K562 (cell line): ENCODE results near the gene MUC22. TPM values are rescaled to one million over a fixed set of nuclear protein-coding genes. Genes with fewer than 3 reads are reported as not detected.
A peak's percentile ranks its signal among the peaks of the same experiment; 100 is the strongest.

ENCODE experiments used
- CXXC5 ChIP-seq: fragments of 250-450 bp; sonication (Bioruptor Pico); IDR thresholded peaks from 2 replicates; pipeline ENCODE4 v1.8.0; 2022; ENCODE audit warnings: inconsistent platforms, mild to moderate bottlenecking, moderate library complexity
- ELF4 ChIP-seq: fragments of 450-650 bp; formaldehyde crosslinking; IDR thresholded peaks from 2 replicates; pipeline ENCODE4 v1.4.0; 2022; ENCODE audit warnings: missing genetic modification characterization
- ESRRB ChIP-seq: fragments of 250-450 bp; sonication (Bioruptor Pico); IDR thresholded peaks from 2 replicates; pipeline ENCODE4 v1.5.0; 2020; ENCODE audit warnings: mild to moderate bottlenecking, moderate library complexity, borderline replicate concordance
- FOXJ3 ChIP-seq: sonication (generic); formaldehyde crosslinking; IDR thresholded peaks from 2 replicates; pipeline ENCODE4 v1.4.0; 2020; ENCODE audit warnings: mild to moderate bottlenecking, missing genetic modification reagents
- KAT8 ChIP-seq: fragments of 450-650 bp; IDR thresholded peaks from 2 replicates; pipeline ENCODE4 v1.6.1; 2016; ENCODE audit warnings: low read depth, mild to moderate bottlenecking
- L3MBTL2 ChIP-seq: fragments of 450-650 bp; IDR thresholded peaks from 2 replicates; pipeline ENCODE4 v1.6.1; 2016; ENCODE audit warnings: mild to moderate bottlenecking, moderate library complexity
- NFIC ChIP-seq: fragments of 450-650 bp; IDR thresholded peaks from 2 replicates; pipeline ENCODE4 v1.6.1; 2017; ENCODE audit warnings: mild to moderate bottlenecking, inconsistent platforms
- NR1H2 ChIP-seq: sonication (generic); formaldehyde crosslinking; IDR thresholded peaks from 2 replicates; pipeline ENCODE4 v1.4.0; 2020; ENCODE audit warnings: mild to moderate bottlenecking, missing genetic modification reagents
- SETDB1 ChIP-seq: IDR thresholded peaks from one replicate; pipeline ENCODE4 v1.6.1; 2012; ENCODE audit warnings: low read length, control low read depth, inconsistent platforms
- TEAD4 ChIP-seq, 2 experiments: sonication (generic) in 1 of 2; formaldehyde crosslinking in 1 of 2; IDR thresholded peaks; 2 replicates each; pipeline versions ENCODE4 v1.6.1 to v1.8.0; 2012 to 2022; ENCODE audit warnings: borderline replicate concordance in 1 of 2, inconsistent platforms in 1 of 2, low read length in 1 of 2, mild to moderate bottlenecking in 1 of 2, missing genetic modification reagents in 1 of 2
- ZBTB1 ChIP-seq: sonication (generic); formaldehyde crosslinking; IDR thresholded peaks from 2 replicates; pipeline ENCODE4 v1.8.1; 2023; ENCODE audit warnings: missing genetic modification reagents, low read depth, mild to moderate bottlenecking, borderline replicate concordance
- ZNF134 ChIP-seq: fragments of 250-450 bp; sonication (Bioruptor Pico); conservative IDR thresholded peaks from 2 replicates; pipeline ENCODE4 v1.4.0; 2020
- ZNF197 ChIP-seq: fragments of 200-800 bp; sonication (Bioruptor generic); IDR thresholded peaks from 2 replicates; pipeline ENCODE4 v1.6.1; 2016; ENCODE audit warnings: low read depth, missing genetic modification characterization, missing compliant biosample characterization
- ZNF695 ChIP-seq: fragments of 450-650 bp; formaldehyde crosslinking; IDR thresholded peaks from 2 replicates; pipeline ENCODE4 v1.4.0; 2020; ENCODE audit warnings: mild to moderate bottlenecking, moderate library complexity
- polyA plus RNA-seq, 8 experiments: library from polyadenylated mRNA; depleted of rRNA in 4 of 8; stranded (reverse) in 5 of 8; unstranded in 3 of 8; fragments of >200 nt; fragmentation: Nextera tagmentation in 2 of 8; fragmentation: Illumina TruSeq in 1 of 8; extraction: Ambion mirVana in 2 of 8; extraction: Trizol in 1 of 8; gene quantifications; 2 replicates each; pipeline versions ENCODE4 v1.2.1 to v1.2.3, GENCODE V29; 2011 to 2014; ENCODE audit warnings: inconsistent platforms in 1 of 8, missing spikeins in 1 of 8
- total RNA-seq, 7 experiments: library from RNA; depleted of rRNA in 6 of 7; stranded (reverse); fragments of >200 nt in 6 of 7; fragmentation: Illumina TruSeq in 2 of 7; extraction: Trizol in 2 of 7; gene quantifications; 2 replicates each; pipeline versions ENCODE4 v1.2.1 to v1.2.3, GENCODE V29; 2011 to 2021; ENCODE audit warnings: low replicate concordance in 1 of 7
- TF ChIP-seq, protein P1 (sequence below): fragments of 450-650 bp; IDR thresholded peaks from 2 replicates; pipeline ENCODE4 v1.6.1; 2016; ENCODE audit warnings: missing biosample characterization, missing genetic modification characterization
- TF ChIP-seq, protein P2 (sequence below): fragments of 450-650 bp; formaldehyde crosslinking; IDR thresholded peaks from 2 replicates; pipeline ENCODE4 v1.4.0; 2020; ENCODE audit warnings: mild to moderate bottlenecking, moderate library complexity
- TF ChIP-seq, protein P3 (sequence below): fragments of 250-450 bp; sonication (Bioruptor Pico); IDR thresholded peaks from 2 replicates; pipeline ENCODE4 v1.5.0; 2020; ENCODE audit warnings: mild to moderate bottlenecking, borderline replicate concordance
- TF ChIP-seq, protein P4 (sequence below): fragments of 450-650 bp; IDR thresholded peaks from 2 replicates; pipeline ENCODE4 v1.7.1; 2018; ENCODE audit warnings: mild to moderate bottlenecking, low read depth; ENCODE audit not compliant: partially characterized antibody
- TF ChIP-seq, protein P5 (sequence below): sonication (generic); formaldehyde crosslinking; IDR thresholded peaks from 2 replicates; pipeline ENCODE4 v1.8.0; 2022; ENCODE audit warnings: missing genetic modification reagents, mild to moderate bottlenecking, borderline replicate concordance

MUC22 gene
- total and polyA plus RNA-seq, 9 of the 15 experiments (the other 6 are each of a cell fraction or from before 2014, with no cell fraction given) = 0.01 to 0.03 TPM; not detected in 7

DNA sequence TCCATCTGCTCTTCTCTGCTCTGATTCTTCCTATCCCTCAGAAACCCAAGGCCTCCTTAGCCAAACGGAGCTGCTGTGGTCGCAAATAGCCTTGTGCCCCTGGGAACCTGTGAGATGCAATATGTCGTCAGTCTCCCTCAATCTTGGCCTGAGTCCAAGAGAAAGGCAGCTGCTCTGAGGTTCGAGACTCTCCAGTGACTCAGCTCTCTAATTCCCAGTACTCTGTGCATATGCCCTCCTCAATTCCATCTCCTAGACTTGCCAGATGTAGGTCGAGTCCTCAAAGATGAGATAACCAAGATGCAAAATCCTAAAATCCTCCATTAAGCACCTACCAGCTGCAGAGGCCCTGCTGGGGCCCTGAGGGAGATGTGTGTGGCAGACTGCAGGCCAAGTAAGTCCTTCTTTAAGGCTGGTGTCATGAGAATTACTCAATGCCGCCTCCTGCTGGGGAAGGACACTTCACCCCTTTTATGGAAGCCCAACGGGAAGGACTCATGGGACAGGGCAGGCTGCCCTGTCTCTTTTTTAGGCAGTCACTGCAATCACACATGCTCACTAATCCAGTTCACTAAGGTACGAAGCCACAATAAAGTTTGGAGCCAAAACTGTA, 73.6 kb downstream of the MUC22 start (continued):
- TF ChIP-seq, protein P1, sequence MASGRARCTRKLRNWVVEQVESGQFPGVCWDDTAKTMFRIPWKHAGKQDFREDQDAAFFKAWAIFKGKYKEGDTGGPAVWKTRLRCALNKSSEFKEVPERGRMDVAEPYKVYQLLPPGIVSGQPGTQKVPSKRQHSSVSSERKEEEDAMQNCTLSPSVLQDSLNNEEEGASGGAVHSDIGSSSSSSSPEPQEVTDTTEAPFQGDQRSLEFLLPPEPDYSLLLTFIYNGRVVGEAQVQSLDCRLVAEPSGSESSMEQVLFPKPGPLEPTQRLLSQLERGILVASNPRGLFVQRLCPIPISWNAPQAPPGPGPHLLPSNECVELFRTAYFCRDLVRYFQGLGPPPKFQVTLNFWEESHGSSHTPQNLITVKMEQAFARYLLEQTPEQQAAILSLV (tag) = no peak
- TF ChIP-seq, protein P2, sequence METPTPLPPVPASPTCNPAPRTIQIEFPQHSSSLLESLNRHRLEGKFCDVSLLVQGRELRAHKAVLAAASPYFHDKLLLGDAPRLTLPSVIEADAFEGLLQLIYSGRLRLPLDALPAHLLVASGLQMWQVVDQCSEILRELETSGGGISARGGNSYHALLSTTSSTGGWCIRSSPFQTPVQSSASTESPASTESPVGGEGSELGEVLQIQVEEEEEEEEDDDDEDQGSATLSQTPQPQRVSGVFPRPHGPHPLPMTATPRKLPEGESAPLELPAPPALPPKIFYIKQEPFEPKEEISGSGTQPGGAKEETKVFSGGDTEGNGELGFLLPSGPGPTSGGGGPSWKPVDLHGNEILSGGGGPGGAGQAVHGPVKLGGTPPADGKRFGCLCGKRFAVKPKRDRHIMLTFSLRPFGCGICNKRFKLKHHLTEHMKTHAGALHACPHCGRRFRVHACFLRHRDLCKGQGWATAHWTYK = no peak
- TF ChIP-seq ESRRB = no peak
- TF ChIP-seq ZBTB1 (CRISPR knock-in tag) = no peak
- TF ChIP-seq FOXJ3 (CRISPR knock-in tag) = no peak
- TF ChIP-seq ZNF695 (CRISPR knock-in tag) = no peak
- TF ChIP-seq ELF4 = no peak
- TF ChIP-seq, protein P3, sequence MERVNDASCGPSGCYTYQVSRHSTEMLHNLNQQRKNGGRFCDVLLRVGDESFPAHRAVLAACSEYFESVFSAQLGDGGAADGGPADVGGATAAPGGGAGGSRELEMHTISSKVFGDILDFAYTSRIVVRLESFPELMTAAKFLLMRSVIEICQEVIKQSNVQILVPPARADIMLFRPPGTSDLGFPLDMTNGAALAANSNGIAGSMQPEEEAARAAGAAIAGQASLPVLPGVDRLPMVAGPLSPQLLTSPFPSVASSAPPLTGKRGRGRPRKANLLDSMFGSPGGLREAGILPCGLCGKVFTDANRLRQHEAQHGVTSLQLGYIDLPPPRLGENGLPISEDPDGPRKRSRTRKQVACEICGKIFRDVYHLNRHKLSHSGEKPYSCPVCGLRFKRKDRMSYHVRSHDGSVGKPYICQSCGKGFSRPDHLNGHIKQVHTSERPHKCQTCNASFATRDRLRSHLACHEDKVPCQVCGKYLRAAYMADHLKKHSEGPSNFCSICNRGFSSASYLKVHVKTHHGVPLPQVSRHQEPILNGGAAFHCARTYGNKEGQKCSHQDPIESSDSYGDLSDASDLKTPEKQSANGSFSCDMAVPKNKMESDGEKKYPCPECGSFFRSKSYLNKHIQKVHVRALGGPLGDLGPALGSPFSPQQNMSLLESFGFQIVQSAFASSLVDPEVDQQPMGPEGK (CRISPR knock-in tag) = no peak
- TF ChIP-seq SETDB1 = peak; percentile 46
- peak; percentile 98 for TF ChIP-seq NFIC
- no peak for TF ChIP-seq ZNF134 (CRISPR knock-in tag)
- TF ChIP-seq, protein P4, sequence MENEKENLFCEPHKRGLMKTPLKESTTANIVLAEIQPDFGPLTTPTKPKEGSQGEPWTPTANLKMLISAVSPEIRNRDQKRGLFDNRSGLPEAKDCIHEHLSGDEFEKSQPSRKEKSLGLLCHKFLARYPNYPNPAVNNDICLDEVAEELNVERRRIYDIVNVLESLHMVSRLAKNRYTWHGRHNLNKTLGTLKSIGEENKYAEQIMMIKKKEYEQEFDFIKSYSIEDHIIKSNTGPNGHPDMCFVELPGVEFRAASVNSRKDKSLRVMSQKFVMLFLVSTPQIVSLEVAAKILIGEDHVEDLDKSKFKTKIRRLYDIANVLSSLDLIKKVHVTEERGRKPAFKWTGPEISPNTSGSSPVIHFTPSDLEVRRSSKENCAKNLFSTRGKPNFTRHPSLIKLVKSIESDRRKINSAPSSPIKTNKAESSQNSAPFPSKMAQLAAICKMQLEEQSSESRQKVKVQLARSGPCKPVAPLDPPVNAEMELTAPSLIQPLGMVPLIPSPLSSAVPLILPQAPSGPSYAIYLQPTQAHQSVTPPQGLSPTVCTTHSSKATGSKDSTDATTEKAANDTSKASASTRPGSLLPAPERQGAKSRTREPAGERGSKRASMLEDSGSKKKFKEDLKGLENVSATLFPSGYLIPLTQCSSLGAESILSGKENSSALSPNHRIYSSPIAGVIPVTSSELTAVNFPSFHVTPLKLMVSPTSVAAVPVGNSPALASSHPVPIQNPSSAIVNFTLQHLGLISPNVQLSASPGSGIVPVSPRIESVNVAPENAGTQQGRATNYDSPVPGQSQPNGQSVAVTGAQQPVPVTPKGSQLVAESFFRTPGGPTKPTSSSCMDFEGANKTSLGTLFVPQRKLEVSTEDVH = no peak
- peak; percentile 69 for TF ChIP-seq L3MBTL2
- TF ChIP-seq CXXC5 (CRISPR knock-in tag) = no peak
- TF ChIP-seq ZNF197 (CRISPR knock-in tag) = no peak
- TF ChIP-seq, protein P5, sequence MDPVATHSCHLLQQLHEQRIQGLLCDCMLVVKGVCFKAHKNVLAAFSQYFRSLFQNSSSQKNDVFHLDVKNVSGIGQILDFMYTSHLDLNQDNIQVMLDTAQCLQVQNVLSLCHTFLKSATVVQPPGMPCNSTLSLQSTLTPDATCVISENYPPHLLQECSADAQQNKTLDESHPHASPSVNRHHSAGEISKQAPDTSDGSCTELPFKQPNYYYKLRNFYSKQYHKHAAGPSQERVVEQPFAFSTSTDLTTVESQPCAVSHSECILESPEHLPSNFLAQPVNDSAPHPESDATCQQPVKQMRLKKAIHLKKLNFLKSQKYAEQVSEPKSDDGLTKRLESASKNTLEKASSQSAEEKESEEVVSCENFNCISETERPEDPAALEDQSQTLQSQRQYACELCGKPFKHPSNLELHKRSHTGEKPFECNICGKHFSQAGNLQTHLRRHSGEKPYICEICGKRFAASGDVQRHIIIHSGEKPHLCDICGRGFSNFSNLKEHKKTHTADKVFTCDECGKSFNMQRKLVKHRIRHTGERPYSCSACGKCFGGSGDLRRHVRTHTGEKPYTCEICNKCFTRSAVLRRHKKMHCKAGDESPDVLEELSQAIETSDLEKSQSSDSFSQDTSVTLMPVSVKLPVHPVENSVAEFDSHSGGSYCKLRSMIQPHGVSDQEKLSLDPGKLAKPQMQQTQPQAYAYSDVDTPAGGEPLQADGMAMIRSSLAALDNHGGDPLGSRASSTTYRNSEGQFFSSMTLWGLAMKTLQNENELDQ (CRISPR knock-in tag) = no peak
- no peak for TF ChIP-seq KAT8
- peak; percentile 39; the same call in 1 of the 2 replicates for TF ChIP-seq TEAD4 (IDR thresholded peaks at IDR 0.05; ENCODE audit: low read length)
- no peak for TF ChIP-seq TEAD4 (CRISPR knock-in tag; IDR thresholded peaks at IDR 0.05; ENCODE audit: borderline replicate concordance)
- no peak for TF ChIP-seq NR1H2
